Stimulated activated CD8-positive, alpha-beta memory T cell treated with anti-CD3 and anti-CD28 coated beads, Interleukin-4, amount 100 ng/mL, for 24 hours (primary cell): ENCODE data around the gene WDR93.
A peak's percentile ranks its signal among the peaks of the same experiment; 100 is the strongest.

Experiments
- DNase-seq: peaks from one replicate; pipeline ENCODE4 v3.0.0-alpha.2; 2020; ENCODE audit warnings: low read depth

Gene WDR93

DNA sequence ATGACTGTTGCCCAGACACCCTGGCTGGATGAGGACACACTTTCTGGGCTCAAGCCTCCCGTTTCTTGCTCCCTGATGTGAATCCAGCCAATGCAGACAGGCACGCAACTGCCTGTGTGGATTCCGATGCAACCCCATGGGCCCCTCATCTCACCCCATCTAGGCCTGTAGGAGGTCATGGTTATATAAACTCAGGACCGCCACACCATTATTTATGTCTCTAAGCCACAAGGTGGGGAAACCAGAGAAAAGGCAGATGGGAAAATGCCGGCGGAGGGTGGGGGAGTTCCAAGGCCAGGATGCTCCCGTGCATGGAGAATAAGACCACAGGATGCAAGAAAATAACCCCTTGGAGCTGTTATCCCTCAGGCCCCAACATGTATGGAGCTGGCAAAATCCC is 58.4 kb downstream of the WDR93 start:
- no peak for DNase-seq

GRCh38 chr15:89749526-89749925 is 58.9 kb downstream of the WDR93 start:
- DNase-seq: no peak

DNA sequence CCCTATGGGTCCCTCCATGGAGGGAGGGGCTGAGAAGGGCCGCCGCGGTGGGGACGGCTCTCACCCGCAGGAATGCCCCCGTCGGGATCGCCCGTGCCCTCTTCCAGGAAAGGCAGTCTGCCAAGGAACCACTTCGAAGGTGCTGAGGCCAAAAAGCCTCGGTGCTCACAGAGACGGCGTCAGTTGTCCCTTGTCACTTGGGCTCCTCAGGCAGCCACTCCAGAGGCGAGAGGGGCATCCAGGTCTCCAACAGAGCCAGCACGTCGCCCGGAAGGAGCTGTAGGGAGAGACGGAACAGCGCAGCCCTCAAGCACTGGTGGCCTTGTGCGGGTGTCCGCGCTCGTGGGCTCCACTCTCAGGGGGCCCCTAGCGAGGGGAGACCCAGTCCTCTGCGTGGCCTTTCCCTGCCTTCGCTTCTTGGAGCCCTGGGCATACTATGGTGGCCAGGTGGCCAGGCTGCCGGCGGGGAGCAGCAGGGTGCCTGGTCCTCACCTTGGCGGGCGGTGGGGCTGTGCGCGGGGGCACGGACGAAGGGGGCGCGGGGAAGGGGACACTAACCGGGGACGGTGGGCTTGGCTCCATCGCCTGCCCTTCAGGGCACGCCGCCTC is 59.4 kb downstream of the WDR93 start:
- no peak for DNase-seq

GRCh38 chr15:89750560-89751542 is 60.2 kb downstream of the WDR93 start, which contains the start of gene MESP1:
TSS of gene MESP1 (minus strand) at chr15:89751249. CDS start at chr15:89751231, 18 bp downstream.
- DNase-seq: peak; percentile 82

DNA sequence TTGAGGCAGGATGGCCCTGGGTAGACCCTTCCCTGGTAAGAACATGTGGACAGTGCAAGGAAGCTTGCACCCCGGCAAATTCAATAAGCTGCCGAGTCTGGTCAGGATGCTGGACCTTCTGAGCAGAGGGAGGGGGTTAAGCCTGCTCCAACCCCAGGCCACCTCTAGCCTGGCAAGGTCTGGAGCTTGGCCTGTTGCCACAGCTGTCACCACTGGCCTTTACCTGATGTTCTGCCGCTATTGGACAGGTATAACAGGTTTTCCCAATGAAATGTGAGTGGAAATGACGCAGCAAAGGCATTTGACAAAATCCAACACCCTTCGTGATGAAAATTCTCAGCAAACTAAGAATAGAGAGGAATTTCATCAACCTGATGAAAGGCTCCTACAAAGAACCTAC is 61.1 kb downstream of the WDR93 start:
- no peak for DNase-seq

DNA sequence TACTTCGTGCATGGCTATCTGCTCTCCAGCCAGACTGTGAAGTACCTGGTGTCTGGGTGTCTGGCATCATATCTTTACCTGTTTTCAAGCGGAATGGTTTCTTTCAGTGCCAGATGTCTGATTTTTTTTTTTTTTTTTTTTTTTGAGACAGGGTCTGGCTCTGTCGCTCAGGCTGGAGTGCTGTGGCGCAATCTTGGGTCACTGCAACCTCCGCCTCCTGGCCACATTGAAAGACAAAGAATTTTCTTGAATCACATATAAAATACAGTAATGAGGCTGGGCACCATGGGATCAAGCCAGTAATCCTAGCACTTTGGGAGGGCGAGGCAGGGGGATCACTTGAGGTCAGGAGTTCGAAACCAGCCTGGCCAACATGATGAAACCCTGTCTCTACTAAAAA is 63.2 kb downstream of the WDR93 start:
- DNase-seq: no peak

DNA sequence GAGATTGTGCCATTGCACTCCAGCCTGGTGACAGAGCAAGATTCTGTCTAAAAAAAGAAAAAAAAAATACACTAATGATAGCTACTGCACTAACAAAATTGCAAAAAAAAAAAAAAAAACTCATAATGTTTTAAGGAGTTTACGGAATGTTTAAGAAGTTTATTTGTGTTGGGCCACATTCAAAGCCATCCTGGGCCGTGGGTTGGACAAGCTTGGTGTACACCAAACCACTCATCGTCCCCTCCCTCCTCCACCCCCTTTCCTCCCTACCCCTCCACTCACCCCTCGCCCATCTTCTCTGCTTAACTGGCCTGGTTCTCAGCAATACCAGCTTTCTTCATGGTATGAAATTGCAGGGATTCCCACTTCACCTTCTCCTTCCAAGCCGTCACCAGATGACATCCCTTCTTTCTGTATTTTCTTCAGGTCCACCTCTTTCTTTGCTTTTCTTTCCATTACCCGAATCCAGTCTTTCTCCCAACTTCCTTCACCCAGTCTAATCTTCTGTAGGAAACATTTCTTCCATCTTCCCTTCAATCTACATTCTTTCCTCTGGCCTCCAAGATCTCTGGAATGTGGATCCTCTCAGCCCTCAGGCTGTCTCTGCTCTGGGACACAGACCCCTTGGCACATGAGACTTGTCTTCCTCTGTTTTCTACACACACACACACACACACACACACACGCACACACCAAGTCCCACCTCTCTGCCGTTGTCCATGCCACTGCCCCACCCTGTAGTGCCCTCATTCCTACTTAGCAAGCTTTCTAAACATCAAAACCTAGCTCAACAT is 63.9 kb downstream of the WDR93 start:
- DNase-seq: no peak

GRCh38 chr15:89755701-89756100 is 65.1 kb downstream of the WDR93 start:
- DNase-seq: no peak

DNA sequence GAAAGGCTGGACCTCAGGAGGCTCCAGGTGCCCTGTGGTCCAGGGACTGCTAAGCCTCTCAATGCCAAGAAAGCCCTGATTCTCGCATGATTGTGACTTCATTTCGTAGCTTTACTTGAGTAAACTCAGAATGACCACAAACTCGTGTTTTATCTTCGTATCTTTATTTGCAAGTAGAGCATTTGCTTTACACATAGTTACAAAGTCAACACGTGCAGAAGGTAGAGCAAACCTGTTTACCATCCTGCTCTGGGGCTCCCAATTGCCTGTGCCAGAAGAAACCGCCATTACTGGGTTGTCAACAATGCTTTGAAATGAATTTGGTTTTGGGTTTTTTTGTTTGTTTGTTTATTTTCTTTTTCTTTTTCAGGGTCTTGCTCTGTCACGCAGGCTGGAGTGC is 66.3 kb downstream of the WDR93 start:
- no peak for DNase-seq

DNA sequence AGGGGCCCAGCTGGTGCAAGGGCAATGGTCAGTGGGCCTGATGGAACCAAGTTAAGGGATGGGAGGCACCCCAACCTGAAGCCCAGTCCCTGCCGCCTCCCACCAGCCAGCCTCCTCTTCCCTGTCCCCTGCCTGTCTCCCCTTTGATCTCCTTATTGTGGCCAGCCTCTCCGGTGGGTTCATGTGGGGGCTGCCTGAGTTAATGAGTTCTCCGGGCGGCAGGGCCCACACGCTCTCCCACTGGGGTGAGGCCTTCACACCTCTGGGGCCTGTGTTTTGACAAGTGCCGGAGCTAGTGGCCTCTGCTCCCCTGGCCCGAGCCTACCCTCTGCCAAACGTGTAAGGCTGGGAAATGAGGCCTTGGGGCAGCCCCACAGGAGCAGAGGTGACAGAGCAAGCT is 67.7 kb downstream of the WDR93 start:
- DNase-seq: no peak

DNA sequence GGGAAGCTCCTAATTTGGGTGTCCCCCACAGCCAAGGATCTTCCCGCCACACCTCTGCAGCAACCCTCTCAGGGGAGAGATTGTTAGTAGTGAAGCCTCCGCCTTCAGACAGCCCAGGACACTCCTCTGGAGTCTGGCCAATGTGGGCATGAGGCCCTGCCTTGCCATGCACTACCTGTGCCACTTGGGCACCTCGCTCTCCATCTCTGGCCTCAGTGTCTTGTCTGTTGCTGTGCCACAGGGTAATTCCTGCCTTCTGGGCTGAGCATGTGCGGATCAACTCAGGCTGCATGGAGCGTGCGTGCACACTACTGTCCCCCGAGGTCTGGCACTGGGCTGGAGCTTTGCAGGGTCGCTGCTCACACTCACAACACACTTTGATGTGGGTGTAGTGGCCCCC is 68.4 kb downstream of the WDR93 start:
- DNase-seq: no peak

- no peak for DNase-seq
Measured at GRCh38 chr15:89759835-89760234, 69.2 kb downstream of the WDR93 start.

DNA sequence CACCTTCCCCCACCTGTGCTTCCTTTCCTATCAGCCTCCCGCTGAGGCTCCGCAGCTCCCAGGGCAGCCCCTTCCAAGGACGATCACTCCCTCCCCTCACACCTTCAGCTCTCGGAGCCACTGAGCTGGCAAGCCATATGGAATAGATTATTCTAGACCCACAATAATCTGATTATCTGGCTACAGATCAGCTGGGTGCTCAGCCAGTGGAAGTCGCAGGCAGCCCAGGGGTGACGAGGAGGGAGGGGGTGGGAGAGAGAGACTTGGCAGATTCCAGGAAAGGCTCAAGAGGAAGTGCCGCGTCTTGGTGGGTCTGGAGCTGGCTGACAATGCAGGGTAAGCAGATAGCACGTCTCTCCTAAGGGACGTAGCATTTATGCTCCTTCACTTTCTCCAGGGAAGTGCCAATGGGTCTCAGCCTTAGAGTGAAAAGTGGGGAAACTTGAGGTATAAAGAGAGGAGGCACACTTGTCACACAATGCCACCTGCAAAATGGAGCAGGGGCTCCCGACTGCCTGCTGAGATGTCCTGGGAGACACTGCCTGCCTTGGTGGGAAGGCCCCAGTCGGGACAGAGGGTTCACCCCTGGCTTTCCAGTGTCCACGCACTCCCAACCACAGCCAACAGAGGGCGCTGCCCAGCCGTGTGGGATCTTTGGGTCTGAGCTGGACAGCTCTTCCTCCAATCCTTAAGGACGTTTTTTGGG is 69.8 kb downstream of the WDR93 start:
- DNase-seq: peak; percentile 54

DNA sequence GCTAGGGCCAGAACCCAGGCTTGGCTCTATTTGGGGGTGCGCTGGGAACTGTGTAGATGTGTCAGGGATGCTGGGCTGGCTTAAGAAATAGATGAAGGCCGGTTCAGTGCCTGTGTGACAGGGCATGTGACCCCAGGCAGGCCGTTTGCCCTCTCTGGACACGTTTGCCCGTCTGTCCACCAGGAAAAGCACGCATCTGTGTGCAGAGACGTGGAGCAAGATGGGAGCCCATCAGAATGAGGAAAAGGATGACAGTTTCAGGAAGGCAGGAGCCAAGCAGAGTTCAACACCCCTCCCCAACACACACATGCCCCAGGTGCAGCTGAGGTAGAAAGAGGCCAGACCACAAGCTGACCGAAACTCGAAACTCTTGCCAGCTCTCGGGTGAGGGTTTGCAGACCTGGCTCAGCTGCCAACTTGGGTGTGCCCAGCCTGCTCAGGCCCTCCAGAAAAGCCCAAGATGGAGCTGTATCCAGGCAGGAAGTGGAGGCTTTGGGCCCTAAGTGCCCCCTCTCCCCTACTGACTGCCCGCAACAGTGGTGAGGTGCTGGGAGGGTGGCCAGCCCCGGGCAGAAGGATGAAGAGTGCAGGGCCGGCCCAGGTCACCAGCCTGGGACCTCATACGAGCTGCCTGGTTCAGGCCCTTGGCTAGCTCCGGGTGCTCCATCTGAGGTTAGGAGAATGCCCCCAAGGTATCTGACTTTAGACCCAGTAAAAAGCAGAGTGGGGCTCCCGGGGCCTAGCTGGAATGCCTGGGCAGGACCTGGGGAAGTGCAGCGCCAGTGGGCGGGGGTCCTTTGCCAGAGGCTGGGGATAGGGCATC is 70.6 kb downstream of the WDR93 start:
- DNase-seq: no peak

DNA sequence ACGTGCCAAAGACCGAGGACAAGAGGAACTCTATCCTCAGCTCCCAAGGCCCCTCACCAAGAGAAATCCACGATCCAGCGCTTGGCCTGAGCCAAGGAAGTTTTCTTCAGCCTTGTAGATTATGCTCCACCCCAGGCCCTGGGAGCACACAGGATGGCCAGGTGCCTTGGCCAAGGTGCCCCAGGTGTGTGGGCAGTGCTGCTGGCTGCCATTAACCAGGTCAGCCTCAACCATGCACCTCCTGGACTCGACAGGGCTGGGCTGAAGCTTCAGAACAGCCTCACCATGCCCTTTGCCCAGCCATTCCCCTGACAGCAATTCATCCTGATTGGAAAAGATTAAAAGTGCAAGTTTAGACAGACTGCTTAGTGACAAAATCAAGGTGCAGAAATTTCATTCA is 71.3 kb downstream of the WDR93 start:
- no peak for DNase-seq

DNA sequence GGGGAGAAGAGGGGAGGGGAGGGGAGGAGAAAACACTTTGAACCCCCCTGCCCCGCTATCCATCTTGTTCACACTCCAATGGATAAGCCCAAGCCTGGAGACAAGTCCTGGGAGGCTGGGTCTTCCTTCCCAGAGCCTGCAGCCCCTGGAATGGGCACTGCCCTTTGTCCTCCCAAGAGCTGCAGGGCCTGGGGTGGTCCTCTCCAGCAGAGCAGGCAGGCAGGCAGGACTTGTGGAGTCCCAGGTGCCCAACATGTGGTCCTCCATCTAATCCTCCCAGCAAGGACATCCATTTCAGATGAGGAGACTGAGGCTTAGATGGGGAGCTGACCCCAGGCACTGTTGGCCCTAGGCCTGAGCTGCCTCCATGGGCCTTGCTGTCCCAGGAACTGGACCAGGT is 75.1 kb downstream of the WDR93 start:
- DNase-seq: no peak

DNA sequence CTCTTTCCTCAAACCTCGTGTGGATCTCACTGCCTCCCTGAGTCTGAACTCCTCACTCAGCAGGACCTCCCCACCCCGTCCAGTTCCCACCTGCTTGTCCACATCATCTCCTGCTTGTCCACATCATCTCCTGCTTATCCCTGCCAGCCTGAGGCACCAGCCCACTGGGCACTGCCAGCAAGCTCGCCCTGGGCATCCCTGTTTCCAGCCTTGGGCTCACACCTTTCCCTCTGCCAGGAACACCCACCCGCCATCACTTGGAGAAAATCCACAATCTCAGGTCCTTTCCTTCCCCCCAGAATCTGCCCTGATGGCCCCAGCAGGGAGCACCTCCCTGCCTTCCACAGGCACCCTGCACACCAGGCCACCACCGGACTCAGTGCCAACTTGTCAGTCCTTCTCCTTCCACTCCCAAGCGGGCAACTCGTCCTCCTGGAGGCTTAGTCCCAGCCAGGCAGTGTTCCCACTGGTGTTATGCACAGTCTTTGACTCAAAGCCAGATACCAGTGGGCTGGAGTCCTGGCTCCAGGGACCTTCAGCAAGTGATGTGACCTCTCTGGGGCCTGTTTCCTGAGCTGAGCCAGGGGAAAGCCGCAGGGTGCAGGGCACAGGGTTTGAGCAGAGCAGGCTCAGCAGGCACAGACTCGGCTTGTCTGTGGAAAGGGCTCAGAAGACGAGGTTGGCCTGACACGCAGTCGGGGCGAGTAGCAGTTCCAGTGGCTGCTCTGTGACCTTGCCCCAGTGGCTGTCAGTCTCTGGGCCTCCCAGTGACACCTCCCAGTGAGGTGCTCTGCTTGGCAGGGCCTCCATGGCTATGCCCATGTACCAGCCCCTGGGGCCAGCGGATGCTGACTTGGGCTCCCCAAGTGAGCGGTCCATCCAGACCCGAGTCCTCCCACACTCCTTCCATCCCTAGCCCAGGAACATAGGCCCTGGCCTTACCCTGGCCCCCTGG is 76.0 kb downstream of the WDR93 start:
- DNase-seq: no peak

DNA sequence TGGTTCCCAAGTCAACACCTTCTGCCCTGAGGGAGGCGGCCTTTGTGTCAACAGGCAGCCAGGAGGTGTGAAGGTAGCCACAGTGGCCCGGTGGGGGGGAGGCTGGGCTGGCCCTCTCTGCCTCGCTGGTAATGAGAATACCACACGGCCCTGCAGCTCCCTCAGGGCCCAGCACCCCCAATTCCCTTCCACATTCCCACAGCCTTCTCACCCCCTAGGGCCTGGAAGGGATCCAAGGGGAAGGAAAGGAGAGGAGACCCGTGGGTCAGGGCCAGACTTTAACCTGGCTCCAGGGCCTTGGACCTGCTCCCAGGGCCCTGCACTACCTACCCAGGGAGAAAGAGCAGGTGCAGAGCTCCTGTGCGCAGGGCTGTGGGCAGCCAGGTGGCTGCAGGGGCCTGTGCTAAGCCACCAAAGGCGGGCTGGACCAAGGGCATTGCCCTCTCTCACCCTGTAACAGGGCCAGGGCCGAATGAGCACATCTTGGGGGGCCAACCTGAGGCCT is 76.9 kb downstream of the WDR93 start:
- DNase-seq: no peak

DNA sequence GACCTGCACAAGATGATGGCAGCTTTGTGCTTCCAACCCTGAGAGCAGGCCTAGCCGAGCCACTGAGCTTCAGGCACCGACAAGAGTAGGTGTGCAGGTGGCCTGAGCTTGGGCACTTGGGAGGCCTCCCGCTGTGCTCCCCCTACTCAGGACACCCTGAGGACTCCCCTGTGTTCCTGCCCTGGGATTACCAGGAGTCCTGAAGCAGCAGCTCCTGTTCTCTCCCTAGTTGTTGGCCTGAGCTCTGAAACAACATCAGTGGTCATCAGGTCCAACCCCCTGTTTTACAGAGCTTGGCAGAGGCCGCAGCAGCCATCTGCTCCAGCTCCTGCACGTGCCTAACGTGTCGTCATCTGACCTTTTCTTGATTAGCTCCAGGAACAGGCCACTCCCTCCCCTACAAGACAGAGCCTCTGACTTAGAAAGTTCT is 77.5 kb downstream of the WDR93 start:
- no peak for DNase-seq

GRCh38 chr15:89769366-89769765 is 78.8 kb downstream of the WDR93 start:
- no peak for DNase-seq
